PC-9 (cell line): ENCODE results near the gene PTPN18. TPM values are rescaled to one million over a fixed set of nuclear protein-coding genes. Genes with fewer than 3 reads are reported as not detected.
A peak's percentile ranks its signal among the peaks of the same experiment; 100 is the strongest.

Source experiments
- BruUV-seq: library from RNA; stranded (reverse); fragments of 400-500 nt; replicated peaks from 2 replicates; lab custom pipeline; 2021; lab: Mats Ljungman, UMichigan
- CTCF ChIA-PET: fragments of 300-600 bp; sonication (Branson Sonifier 250); formaldehyde crosslinking; loops from one replicate; lab custom pipeline; 2022; ENCODE audit warnings: antibody characterized with exemption; lab: Charles Lee
- POLR2A ChIA-PET: fragments of 300-600 bp; sonication (Branson Sonifier 250); formaldehyde crosslinking; loops from one replicate; lab custom pipeline; 2022; ENCODE audit warnings: antibody characterized with exemption; ENCODE audit not compliant: unreplicated experiment; lab: Charles Lee
- DNase-seq, 2 experiments: peaks; one replicate each; pipeline versions ENCODE4 v3.0.0 to v3.0.0-alpha.2; 2015 to 2022; ENCODE audit warnings: mixed read lengths in 1 of 2
- H2AFZ ChIP-seq: fragments of 200-600 bp; sonication (generic); 2 replicates; pipeline ENCODE4 v1.8.1; 2017; ENCODE audit warnings: antibody characterized with exemption
- H3F3A ChIP-seq: fragments of 200-600 bp; sonication (generic); 2 replicates; pipeline ENCODE4 v1.8.1; 2017; ENCODE audit warnings: antibody characterized with exemption, mild to moderate bottlenecking, low read depth; ENCODE audit not compliant: insufficient read depth
- H3K27ac ChIP-seq: fragments of 200-600 bp; sonication (generic); 2 replicates; pipeline ENCODE4 v1.6.1; 2016; ENCODE audit warnings: mixed run types
- H3K27me3 ChIP-seq: fragments of 200-600 bp; sonication (generic); 2 replicates; pipeline ENCODE4 v1.6.1; 2016; ENCODE audit warnings: low read depth, mixed run types; ENCODE audit not compliant: insufficient read depth
- H3K36me3 ChIP-seq: fragments of 200-600 bp; sonication (generic); 2 replicates; pipeline ENCODE4 v1.6.1; 2016; ENCODE audit warnings: low read depth, mixed run types
- H3K4me1 ChIP-seq: fragments of 200-600 bp; sonication (generic); replicated peaks from 2 replicates; pipeline ENCODE4 v1.6.1; 2016; ENCODE audit warnings: mixed run types; ENCODE audit not compliant: insufficient read depth
- H3K4me2 ChIP-seq: fragments of 200-600 bp; sonication (generic); 2 replicates; pipeline ENCODE4 v1.6.1; 2017; ENCODE audit warnings: mixed run types
- H3K4me3 ChIP-seq: fragments of 200-600 bp; sonication (generic); 2 replicates; pipeline ENCODE4 v1.6.1; 2016; ENCODE audit warnings: mixed run types
- H3K79me2 ChIP-seq: fragments of 200-600 bp; sonication (generic); 2 replicates; pipeline ENCODE4 v1.6.1; 2017; ENCODE audit warnings: low read depth, mixed run types
- H3K9me2 ChIP-seq: fragments of 200-600 bp; sonication (generic); 2 replicates; pipeline ENCODE4 v1.8.1; 2017; ENCODE audit warnings: mild to moderate bottlenecking; ENCODE audit not compliant: insufficient read depth
- H3K9me3 ChIP-seq: fragments of 200-600 bp; sonication (generic); 2 replicates; pipeline ENCODE4 v1.8.1; 2016; ENCODE audit warnings: low read depth; ENCODE audit not compliant: insufficient read depth
- H4K20me1 ChIP-seq: fragments of 200-600 bp; sonication (generic); 2 replicates; pipeline ENCODE4 v1.8.1; 2017; ENCODE audit not compliant: insufficient read depth
- CTCF ChIP-seq: fragments of 200-600 bp; sonication (generic); conservative IDR thresholded peaks from 2 replicates; pipeline ENCODE4 v1.6.1; 2017; ENCODE audit warnings: mixed run types, antibody characterized with exemption, mild to moderate bottlenecking, moderate library complexity
- EZH2 ChIP-seq: fragments of 200-600 bp; sonication (generic); IDR thresholded peaks from 2 replicates; pipeline ENCODE4 v1.8.0; 2017; ENCODE audit warnings: antibody characterized with exemption, low read depth
- intact Hi-C: fragments of 100-400 bp; cut with micrococcal nuclease; formaldehyde crosslinking; loops from one replicate; pipeline ENCODE4 v1.10.0; 2022; ENCODE audit not compliant: unreplicated experiment
- total RNA-seq: library from RNA; stranded (reverse); gene quantifications from 2 replicates; pipeline ENCODE4 v1.2.3, GENCODE V29; 2021

PTPN18 gene
- total RNA-seq, 1 experiment from 2014 or later, result 55.9 TPM

GRCh38 chr2:130388221-130388907 is 32.5 kb downstream of the PTPN18 start:
- Histone ChIP-seq H3K9me2 (no peaks in the 10 kb centered on the region), H2AFZ (no peak overlapping the region), H3K4me2 (no peak overlapping the region), H3K4me1 (peaks cover 12% of the 10 kb centered on the region; the same call in 1 of the 2 replicates), H3K27ac (no peak overlapping the region), H3K27me3 (no peaks in the 10 kb centered on the region; the same call in 1 of the 2 replicates), H4K20me1 (no peaks in the 10 kb centered on the region), H3K9me3 (no peaks in the 10 kb centered on the region), H3F3A (peaks cover under 1% of the 10 kb centered on the region; the same call in 1 of the 2 replicates), H3K79me2 (no peaks in the 10 kb centered on the region), H3K4me3 (no peak overlapping the region), H3K36me3 (no peaks in the 10 kb centered on the region)
- BruUV-seq, result no TSS peak
- ChIA-PET POLR2A (no interaction called here), CTCF (no interaction called here)
- intact Hi-C loops, result no loop called here
- DNase-seq, result peak in 1 of 2 experiments; percentile 30
- TF ChIP-seq CTCF (no peak), EZH2 (no peak)

- Histone ChIP-seq H3F3A (peaks cover 4% of the 10 kb centered on the region; the same call in 1 of the 2 replicates), H4K20me1 (no peaks in the 10 kb centered on the region), H3K4me3 (no peak overlapping the region), H3K36me3 (no peaks in the 10 kb centered on the region), H3K79me2 (no peaks in the 10 kb centered on the region), H3K9me3 (no peaks in the 10 kb centered on the region), H3K4me1 (peaks cover 15% of the 10 kb centered on the region; the same call in 1 of the 2 replicates), H3K27me3 (no peaks in the 10 kb centered on the region; the same call in 1 of the 2 replicates), H2AFZ (no peak overlapping the region), H3K9me2 (no peaks in the 10 kb centered on the region), H3K4me2 (no peak overlapping the region), H3K27ac (no peak overlapping the region)
- intact Hi-C loops, result no loop called here
- no peak for DNase-seq
- TF ChIP-seq CTCF (no peak), EZH2 (no peak)
- CTCF ChIA-PET, result no interaction called here
- POLR2A ChIA-PET, result no interaction called here
- no TSS peak for BruUV-seq
These were observed 33.5 kb downstream of the PTPN18 start for GRCh38 chr2:130389358-130389757.

GRCh38 chr2:130389783-130390182 is 33.9 kb downstream of the PTPN18 start:
- peaks cover 15% of the 10 kb centered on the region; the same call in 1 of the 2 replicates for H3K4me1 ChIP-seq
- ChIA-PET POLR2A (no interaction called here), CTCF (no interaction called here)
- H3K79me2 ChIP-seq, result no peaks in the 10 kb centered on the region
- H3F3A ChIP-seq, result peaks cover 4% of the 10 kb centered on the region; the same call in 1 of the 2 replicates
- no peaks in the 10 kb centered on the region for H3K9me2 ChIP-seq
- peak in 1 of 2 experiments; percentile 15 for DNase-seq
- no peaks in the 10 kb centered on the region for H3K9me3 ChIP-seq
- no peak for TF ChIP-seq EZH2
- no peak for TF ChIP-seq CTCF
- BruUV-seq, result no TSS peak
- no peaks in the 10 kb centered on the region for H3K36me3 ChIP-seq
- H2AFZ ChIP-seq, result no peak overlapping the region
- H4K20me1 ChIP-seq, result no peaks in the 10 kb centered on the region
- no peak overlapping the region for H3K4me3 ChIP-seq
- no peaks in the 10 kb centered on the region; the same call in 1 of the 2 replicates for H3K27me3 ChIP-seq
- no peak overlapping the region for H3K4me2 ChIP-seq
- intact Hi-C loops, result loop anchor here (5.0 kb wide), 1 partner anchor 32 kb away; the partner anchor contains the start of gene PTPN18
- no peak overlapping the region for H3K27ac ChIP-seq
